ENCODE measurements around the gene USP1. TPM values are rescaled to one million over a fixed set of nuclear protein-coding genes. Genes with fewer than 3 reads are reported as not detected.

USP1 gene
- total RNA-seq, 4 donors from 2014 or later = 14.6 to 31.3 (median 24.7) TPM

DNA sequence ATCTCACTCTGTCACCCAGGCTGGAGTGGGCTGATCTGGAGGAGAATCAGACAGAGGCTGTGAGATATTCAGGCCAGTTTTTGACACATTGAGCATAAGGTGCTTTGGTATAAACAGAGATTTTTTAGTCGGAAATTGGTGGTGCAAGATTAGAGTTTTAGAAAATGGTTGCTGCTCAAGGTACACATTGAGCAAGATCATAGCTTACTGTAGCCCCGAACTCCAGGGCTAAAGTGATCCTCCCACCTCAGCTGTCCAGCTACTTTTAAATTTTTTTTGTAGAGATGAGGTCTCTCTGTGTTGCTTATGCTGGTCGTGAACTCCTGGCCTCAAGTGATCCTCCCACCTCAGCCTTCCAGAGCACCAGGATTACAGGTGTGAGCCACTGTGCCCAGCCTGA, 43.9 kb upstream of the USP1 start:
- Histone ChIP-seq H3K4me1 (peaks cover 0 to 14% (median 0%) of the 10 kb centered on the region in 3 donors), H3K36me3 (no peaks in the 10 kb centered on the region), H3K27me3 (peaks cover 0 to 11% (median 0%) of the 10 kb centered on the region in 4 donors), H3K4me3 (no peak overlapping the region), H3K9me3 (no peaks in the 10 kb centered on the region), H3K27ac (no peak overlapping the region)
- intact Hi-C loops (cut with DNase I) = no loop called here
- WGBS, 2 donors = 83% methylated on average over 3 of the region's 3 CpGs
- no peak for DNase-seq
- no peak for TF ChIP-seq POLR2A (IDR thresholded peaks at IDR 0.05)
- TF ChIP-seq, protein P1, sequence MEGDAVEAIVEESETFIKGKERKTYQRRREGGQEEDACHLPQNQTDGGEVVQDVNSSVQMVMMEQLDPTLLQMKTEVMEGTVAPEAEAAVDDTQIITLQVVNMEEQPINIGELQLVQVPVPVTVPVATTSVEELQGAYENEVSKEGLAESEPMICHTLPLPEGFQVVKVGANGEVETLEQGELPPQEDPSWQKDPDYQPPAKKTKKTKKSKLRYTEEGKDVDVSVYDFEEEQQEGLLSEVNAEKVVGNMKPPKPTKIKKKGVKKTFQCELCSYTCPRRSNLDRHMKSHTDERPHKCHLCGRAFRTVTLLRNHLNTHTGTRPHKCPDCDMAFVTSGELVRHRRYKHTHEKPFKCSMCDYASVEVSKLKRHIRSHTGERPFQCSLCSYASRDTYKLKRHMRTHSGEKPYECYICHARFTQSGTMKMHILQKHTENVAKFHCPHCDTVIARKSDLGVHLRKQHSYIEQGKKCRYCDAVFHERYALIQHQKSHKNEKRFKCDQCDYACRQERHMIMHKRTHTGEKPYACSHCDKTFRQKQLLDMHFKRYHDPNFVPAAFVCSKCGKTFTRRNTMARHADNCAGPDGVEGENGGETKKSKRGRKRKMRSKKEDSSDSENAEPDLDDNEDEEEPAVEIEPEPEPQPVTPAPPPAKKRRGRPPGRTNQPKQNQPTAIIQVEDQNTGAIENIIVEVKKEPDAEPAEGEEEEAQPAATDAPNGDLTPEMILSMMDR (IDR thresholded peaks at IDR 0.05) = no peak

DNA sequence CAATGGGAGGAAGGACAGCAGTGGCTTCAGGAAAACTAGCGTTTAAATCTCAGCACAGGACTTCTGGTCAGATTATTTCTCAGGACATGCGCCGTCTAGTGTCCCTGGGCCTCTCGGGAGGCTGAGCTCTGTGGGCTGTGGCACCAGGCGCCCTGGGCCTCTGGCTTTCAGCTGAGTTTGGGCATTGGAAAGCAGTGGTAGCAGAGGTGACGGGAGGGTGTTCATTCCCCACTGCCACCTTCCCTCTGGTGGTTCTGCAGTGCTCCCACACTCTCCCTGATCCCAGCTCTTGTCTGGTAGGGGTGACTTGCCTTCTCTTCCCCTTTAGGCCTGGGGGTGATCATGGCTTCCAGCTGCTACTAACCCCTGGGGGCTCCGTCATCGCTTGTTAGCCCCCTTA, 42.2 kb upstream of the USP1 start:
- Histone ChIP-seq H3K36me3 (no peaks in the 10 kb centered on the region), H3K4me1 (peaks cover 0 to 14% (median 0%) of the 10 kb centered on the region in 3 donors), H3K27ac (no peak overlapping the region), H3K4me3 (no peak overlapping the region), H3K27me3 (peaks cover 0 to 2% (median 0%) of the 10 kb centered on the region in 4 donors), H3K9me3 (no peaks in the 10 kb centered on the region)
- 86 to 98% methylated on average over 7 to 8 of the region's 8 CpGs for WGBS, 2 donors
- TF ChIP-seq, protein P1 (IDR thresholded peaks at IDR 0.05) = no peak
- no peak for TF ChIP-seq POLR2A (IDR thresholded peaks at IDR 0.05)
- intact Hi-C loops (cut with DNase I) = no loop called here
- no peak for DNase-seq

DNA sequence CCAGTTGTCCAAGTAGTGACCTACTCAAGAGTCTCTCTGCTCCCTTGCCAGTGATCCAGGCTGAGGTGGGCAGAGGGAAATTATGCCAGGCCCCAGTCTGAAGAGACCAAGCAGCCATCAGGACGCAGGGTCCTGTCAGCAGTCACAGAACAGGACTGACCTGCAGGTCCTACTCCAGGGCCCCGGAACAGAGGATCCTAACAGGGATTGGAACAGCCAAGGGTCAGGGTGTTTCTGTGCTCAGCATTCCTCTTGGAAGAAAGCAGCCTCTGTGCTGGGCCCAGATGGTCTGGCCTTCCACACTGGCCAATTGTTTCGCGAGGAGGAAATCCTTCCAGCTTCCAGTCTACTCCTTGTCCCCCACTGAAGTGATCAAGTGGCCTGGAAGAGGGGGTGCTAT, 41.6 kb upstream of the USP1 start:
- no peaks in the 10 kb centered on the region for H3K36me3 ChIP-seq
- H3K27ac ChIP-seq = no peak overlapping the region
- H3K4me1 ChIP-seq = peaks cover 0 to 7% (median 0%) of the 10 kb centered on the region in 3 donors
- H3K27me3 ChIP-seq = no peaks in the 10 kb centered on the region
- no peak overlapping the region for H3K4me3 ChIP-seq
- TF ChIP-seq POLR2A (IDR thresholded peaks at IDR 0.05) = no peak
- TF ChIP-seq, protein P1 (IDR thresholded peaks at IDR 0.05) = no peak
- no peak for DNase-seq
- H3K9me3 ChIP-seq = no peaks in the 10 kb centered on the region
- intact Hi-C loops (cut with DNase I) = no loop called here
- WGBS, 2 donors = 66% methylated on average over 4 of the region's 4 CpGs; no CpG with 5 or more reads in 1 of the 2 donors

DNA sequence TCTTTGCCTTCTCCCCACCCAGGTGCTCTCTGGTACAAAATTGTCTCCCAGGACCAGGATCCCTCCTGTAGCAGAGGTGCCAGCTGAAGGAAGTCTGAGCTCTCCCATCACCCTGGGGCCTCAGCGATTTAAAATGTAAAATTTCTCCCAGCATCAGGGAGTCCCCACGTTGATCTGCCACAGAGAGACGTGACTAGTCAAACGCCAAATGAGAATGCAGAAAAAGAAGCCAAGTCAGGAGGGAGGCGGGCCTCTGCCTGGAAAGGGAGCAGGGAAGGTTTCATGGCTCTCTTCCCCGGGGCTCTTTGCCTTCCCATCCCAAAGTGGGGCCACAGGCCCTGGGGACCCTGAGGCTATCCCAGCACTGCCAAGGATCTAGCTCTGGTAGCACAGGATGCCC, 40.0 kb upstream of the USP1 start:
- WGBS, 2 donors = 41 to 44% methylated on average over 2 of the region's 6 CpGs
- no peaks in the 10 kb centered on the region for H3K9me3 ChIP-seq
- H3K27me3 ChIP-seq = no peaks in the 10 kb centered on the region
- TF ChIP-seq, protein P1 (IDR thresholded peaks at IDR 0.05) = no peak
- no peak for TF ChIP-seq POLR2A (IDR thresholded peaks at IDR 0.05)
- intact Hi-C loops (cut with DNase I) = no loop called here
- H3K27ac ChIP-seq = no peak overlapping the region
- H3K4me3 ChIP-seq = no peak overlapping the region
- no peaks in the 10 kb centered on the region for H3K4me1 ChIP-seq
- H3K36me3 ChIP-seq = no peaks in the 10 kb centered on the region
- DNase-seq = no peak

DNA sequence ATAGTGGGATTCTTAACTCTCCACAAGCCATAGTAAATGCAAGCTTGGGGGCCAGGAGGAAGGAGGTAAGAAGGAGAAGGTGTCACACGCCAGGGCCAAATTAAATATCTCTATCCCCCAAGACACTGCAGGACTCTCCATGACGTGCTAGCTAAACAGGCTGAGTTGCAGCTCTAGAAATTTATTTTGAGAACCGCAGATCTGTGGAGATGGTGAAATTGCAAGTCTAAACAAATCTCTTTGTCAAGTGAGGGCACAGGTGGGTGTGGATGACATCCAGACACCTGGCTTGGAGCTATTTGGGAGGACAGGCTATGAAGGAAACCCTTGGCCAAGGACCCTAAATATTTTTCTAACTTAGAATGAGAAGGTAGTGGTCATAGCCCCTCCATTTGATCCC, 39.5 kb upstream of the USP1 start:
- Histone ChIP-seq H3K9me3 (no peaks in the 10 kb centered on the region), H3K27me3 (no peaks in the 10 kb centered on the region), H3K27ac (no peak overlapping the region), H3K36me3 (no peaks in the 10 kb centered on the region), H3K4me1 (no peaks in the 10 kb centered on the region), H3K4me3 (no peak overlapping the region)
- no peak for DNase-seq
- intact Hi-C loops (cut with DNase I) = no loop called here
- 36 to 64% methylated on average over 3 of the region's 3 CpGs for WGBS, 2 donors
- TF ChIP-seq, protein P1 (IDR thresholded peaks at IDR 0.05) = no peak
- no peak for TF ChIP-seq POLR2A (IDR thresholded peaks at IDR 0.05)
